ENCODE measurements around the gene SH3PXD2B.

SH3PXD2B gene

DNA sequence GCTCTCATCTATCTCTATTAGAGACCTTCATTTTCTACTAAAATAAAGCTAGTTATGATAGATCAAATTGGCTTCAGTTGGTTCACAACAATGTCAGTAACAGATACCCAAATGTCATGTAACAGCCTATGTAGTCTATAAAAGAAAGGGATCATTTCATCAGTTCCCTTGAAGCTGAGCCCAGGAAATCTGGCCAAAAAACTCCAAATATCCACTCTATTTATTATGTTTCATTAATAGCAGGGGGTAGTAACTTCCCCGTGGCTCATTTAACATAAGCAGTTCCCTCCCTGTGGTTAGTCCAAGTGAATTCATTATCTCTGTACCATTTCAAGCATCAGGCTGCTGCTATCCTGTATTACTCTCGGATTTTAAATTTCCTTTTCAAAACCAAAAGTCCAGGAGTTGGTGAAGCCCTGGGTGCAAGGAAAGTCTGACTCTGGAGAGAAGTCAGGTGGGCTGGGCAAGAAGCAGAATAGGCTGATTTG, 66.0 kb downstream of the SH3PXD2B start:
- no peak overlapping the region for H2AFZ ChIP-seq (ENCODE audit: low read depth, low read length)
- TF ChIP-seq, protein P1, sequence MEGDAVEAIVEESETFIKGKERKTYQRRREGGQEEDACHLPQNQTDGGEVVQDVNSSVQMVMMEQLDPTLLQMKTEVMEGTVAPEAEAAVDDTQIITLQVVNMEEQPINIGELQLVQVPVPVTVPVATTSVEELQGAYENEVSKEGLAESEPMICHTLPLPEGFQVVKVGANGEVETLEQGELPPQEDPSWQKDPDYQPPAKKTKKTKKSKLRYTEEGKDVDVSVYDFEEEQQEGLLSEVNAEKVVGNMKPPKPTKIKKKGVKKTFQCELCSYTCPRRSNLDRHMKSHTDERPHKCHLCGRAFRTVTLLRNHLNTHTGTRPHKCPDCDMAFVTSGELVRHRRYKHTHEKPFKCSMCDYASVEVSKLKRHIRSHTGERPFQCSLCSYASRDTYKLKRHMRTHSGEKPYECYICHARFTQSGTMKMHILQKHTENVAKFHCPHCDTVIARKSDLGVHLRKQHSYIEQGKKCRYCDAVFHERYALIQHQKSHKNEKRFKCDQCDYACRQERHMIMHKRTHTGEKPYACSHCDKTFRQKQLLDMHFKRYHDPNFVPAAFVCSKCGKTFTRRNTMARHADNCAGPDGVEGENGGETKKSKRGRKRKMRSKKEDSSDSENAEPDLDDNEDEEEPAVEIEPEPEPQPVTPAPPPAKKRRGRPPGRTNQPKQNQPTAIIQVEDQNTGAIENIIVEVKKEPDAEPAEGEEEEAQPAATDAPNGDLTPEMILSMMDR (IDR thresholded peaks at IDR 0.05; ENCODE audit: borderline replicate concordance, extremely low read depth, low read length, poor library complexity, severe bottlenecking): no peak
- TF ChIP-seq EZH2 (IDR thresholded peaks at IDR 0.05; ENCODE audit: borderline replicate concordance, low read depth, low read length, severe bottlenecking): no peak
- H3K4me2 ChIP-seq (ENCODE audit: insufficient read depth, low read length): no peak overlapping the region
- no peaks in the 10 kb centered on the region for H3K36me3 ChIP-seq (ENCODE audit: insufficient read depth, low read length)
- no peaks in the 10 kb centered on the region for H3K27me3 ChIP-seq (ENCODE audit: insufficient read depth, low read length, poor library complexity)
- no peaks in the 10 kb centered on the region for H3K4me1 ChIP-seq (ENCODE audit: insufficient read depth, low read length)
- no peaks in the 10 kb centered on the region for H3K9me3 ChIP-seq (ENCODE audit: insufficient read depth, low read length, severe bottlenecking)
- no peaks in the 10 kb centered on the region for H3K79me2 ChIP-seq (ENCODE audit: insufficient read depth, low read length)
- H3K4me3 ChIP-seq (ENCODE audit: low read depth in 1 of 2, low read length in 2 of 2): no peak overlapping the region
- DNase-seq (no peak), ATAC-seq (ENCODE audit: insufficient read depth, low read depth) (no peak)
- no peak overlapping the region for H3K27ac ChIP-seq (ENCODE audit: low read length)
- no peaks in the 10 kb centered on the region for H4K20me1 ChIP-seq (ENCODE audit: insufficient read depth, low read length)
- no peak overlapping the region for H3K9ac ChIP-seq (ENCODE audit: low read depth, low read length)

DNA sequence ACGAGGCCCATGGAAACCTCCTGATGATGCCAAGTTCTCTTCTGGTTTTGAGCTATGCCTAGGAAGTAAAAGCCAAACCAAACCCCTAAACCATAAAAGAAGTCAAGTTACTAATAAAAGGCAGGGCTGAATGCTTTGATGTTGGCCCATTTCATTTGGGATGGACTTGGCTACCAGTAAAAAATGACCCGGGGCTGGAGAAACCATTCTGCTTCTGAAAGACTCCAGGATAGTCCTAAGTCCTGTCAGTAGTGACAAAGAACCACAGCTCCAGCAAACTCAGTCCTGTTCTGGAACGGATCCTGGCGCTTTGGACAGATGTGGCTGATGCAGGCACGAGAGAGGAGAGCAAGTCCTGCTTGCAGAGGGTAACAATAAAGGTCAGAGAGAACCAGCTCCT, 68.6 kb downstream of the SH3PXD2B start:
- no peak overlapping the region for H3K27ac ChIP-seq (ENCODE audit: low read length)
- no peaks in the 10 kb centered on the region for H3K4me1 ChIP-seq (ENCODE audit: insufficient read depth, low read length)
- H3K36me3 ChIP-seq (ENCODE audit: insufficient read depth, low read length): no peaks in the 10 kb centered on the region

DNA sequence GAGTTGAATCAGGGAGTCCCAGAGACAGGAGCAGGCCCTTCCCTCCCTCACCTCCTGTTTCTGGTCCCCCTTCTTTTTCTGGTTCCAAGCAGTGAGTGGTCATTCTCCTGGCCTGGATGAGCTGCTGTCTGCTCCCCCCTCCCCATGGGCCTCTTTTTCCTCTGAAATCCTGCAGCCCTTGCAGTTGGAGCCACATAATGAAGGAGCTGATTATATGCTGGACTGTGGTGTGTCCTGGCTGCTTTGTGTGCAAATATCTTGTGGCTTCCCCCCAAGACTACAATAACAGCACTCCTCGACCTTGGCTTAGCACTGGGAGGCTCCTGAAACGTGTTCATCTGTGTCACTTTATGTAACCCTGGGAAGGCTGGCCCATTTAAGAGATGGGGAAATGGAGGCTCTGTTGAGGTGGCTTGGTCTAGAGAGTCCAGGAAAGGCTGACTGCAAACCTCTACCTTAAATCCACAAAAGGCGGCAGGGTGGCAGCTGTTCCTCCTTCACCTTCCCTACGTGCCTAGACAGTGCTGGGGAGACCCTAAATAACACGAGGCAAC, 69.2 kb downstream of the SH3PXD2B start:
- H3K36me3 ChIP-seq (ENCODE audit: insufficient read depth, low read length): no peaks in the 10 kb centered on the region
- DNase-seq (no peak), ATAC-seq (ENCODE audit: insufficient read depth, low read depth) (no peak)
- H3K27me3 ChIP-seq (ENCODE audit: insufficient read depth, low read length, poor library complexity): no peaks in the 10 kb centered on the region
- no peak overlapping the region for H2AFZ ChIP-seq (ENCODE audit: low read depth, low read length)
- H3K4me3 ChIP-seq (ENCODE audit: low read depth in 1 of 2, low read length in 2 of 2): no peak overlapping the region
- H3K9ac ChIP-seq (ENCODE audit: low read depth, low read length): no peak overlapping the region
- no peaks in the 10 kb centered on the region for H3K79me2 ChIP-seq (ENCODE audit: insufficient read depth, low read length)
- no peaks in the 10 kb centered on the region for H4K20me1 ChIP-seq (ENCODE audit: insufficient read depth, low read length)
- no peaks in the 10 kb centered on the region for H3K4me1 ChIP-seq (ENCODE audit: insufficient read depth, low read length)
- TF ChIP-seq, protein P1 (IDR thresholded peaks at IDR 0.05; ENCODE audit: borderline replicate concordance, extremely low read depth, low read length, poor library complexity, severe bottlenecking): no peak
- TF ChIP-seq EZH2 (IDR thresholded peaks at IDR 0.05; ENCODE audit: borderline replicate concordance, low read depth, low read length, severe bottlenecking): no peak
- H3K9me3 ChIP-seq (ENCODE audit: insufficient read depth, low read length, severe bottlenecking): no peaks in the 10 kb centered on the region
- no peak overlapping the region for H3K27ac ChIP-seq (ENCODE audit: low read length)
- H3K4me2 ChIP-seq (ENCODE audit: insufficient read depth, low read length): no peak overlapping the region

More for the DNA sequence above, 68.6 kb downstream of the SH3PXD2B start:
- Histone ChIP-seq H3K9me3 (ENCODE audit: insufficient read depth, low read length, severe bottlenecking) (no peaks in the 10 kb centered on the region), H3K27me3 (ENCODE audit: insufficient read depth, low read length, poor library complexity) (no peaks in the 10 kb centered on the region), H3K4me3 (ENCODE audit: low read depth in 1 of 2, low read length in 2 of 2) (no peak overlapping the region), H3K9ac (ENCODE audit: low read depth, low read length) (no peak overlapping the region), H3K4me2 (ENCODE audit: insufficient read depth, low read length) (no peak overlapping the region), H3K79me2 (ENCODE audit: insufficient read depth, low read length) (no peaks in the 10 kb centered on the region), H2AFZ (ENCODE audit: low read depth, low read length) (no peak overlapping the region), H4K20me1 (ENCODE audit: insufficient read depth, low read length) (no peaks in the 10 kb centered on the region)
- TF ChIP-seq, protein P1 (IDR thresholded peaks at IDR 0.05; ENCODE audit: borderline replicate concordance, extremely low read depth, low read length, poor library complexity, severe bottlenecking): no peak
- no peak for TF ChIP-seq EZH2 (IDR thresholded peaks at IDR 0.05; ENCODE audit: borderline replicate concordance, low read depth, low read length, severe bottlenecking)
- no peak for ATAC-seq (ENCODE audit: insufficient read depth, low read depth)
- DNase-seq: no peak

All from DND-41 (cell line).